HG03457 (cell line): Measurements from ENCODE around the gene NAGLU.

ENCODE experiments used
- ATAC-seq: cut with Tn5 transposase; IDR thresholded peaks from one replicate; pipeline ENCODE4 v1.9.1; 2021; ENCODE audit warnings: moderate number of reproducible peaks; ENCODE audit not compliant: unreplicated experiment

Gene NAGLU

GRCh38 chr17:42536048-42536371, at the start of gene NAGLU:
Gene NAGLU, plus strand, starts transcription at chr17:42536241. Its CDS starts 32 bp downstream, at chr17:42536273.
- ATAC-seq = peak; percentile 64

GRCh38 chr17:42488032-42488431, 48.0 kb upstream of the NAGLU start:
- ATAC-seq = no peak

- ATAC-seq = no peak
These were observed 42.7 kb upstream of the NAGLU start for GRCh38 chr17:42493319-42493718.

GRCh38 chr17:42494673-42495072, 41.4 kb upstream of the NAGLU start:
- no peak for ATAC-seq

- no peak for ATAC-seq
These were observed 37.2 kb upstream of the NAGLU start for GRCh38 chr17:42498828-42499227.

GRCh38 chr17:42502091-42502490, 34.0 kb upstream of the NAGLU start:
- ATAC-seq = no peak

GRCh38 chr17:42502926-42503325, 33.1 kb upstream of the NAGLU start:
- ATAC-seq = no peak

- no peak for ATAC-seq
These were observed 28.4 kb upstream of the NAGLU start for GRCh38 chr17:42507671-42508070.

- no peak for ATAC-seq
These were observed 27.4 kb upstream of the NAGLU start for GRCh38 chr17:42508426-42509165.

- no peak for ATAC-seq
These were observed 26.6 kb upstream of the NAGLU start for GRCh38 chr17:42509409-42509808.

- no peak for ATAC-seq
These were observed 26.2 kb upstream of the NAGLU start for GRCh38 chr17:42509841-42510240.

GRCh38 chr17:42512246-42512645, 23.8 kb upstream of the NAGLU start:
- no peak for ATAC-seq

- ATAC-seq = no peak
These were observed 23.2 kb upstream of the NAGLU start for GRCh38 chr17:42512733-42513251.

- no peak for ATAC-seq
These were observed 22.4 kb upstream of the NAGLU start for GRCh38 chr17:42513686-42514085.

- no peak for ATAC-seq
These were observed 21.8 kb upstream of the NAGLU start for GRCh38 chr17:42514279-42514678.

GRCh38 chr17:42514867-42515266, 21.2 kb upstream of the NAGLU start:
- ATAC-seq = no peak

GRCh38 chr17:42517516-42517915, 18.5 kb upstream of the NAGLU start:
- ATAC-seq = no peak

GRCh38 chr17:42518046-42518754, 17.8 kb upstream of the NAGLU start:
- ATAC-seq = no peak

GRCh38 chr17:42518755-42519545, 17.1 kb upstream of the NAGLU start:
- ATAC-seq = no peak

GRCh38 chr17:42519546-42520491, 16.2 kb upstream of the NAGLU start:
- ATAC-seq = no peak
